HG03135 (cell line): ENCODE measurements around the gene TFAP2E.

ENCODE experiments used
- ATAC-seq: cut with Tn5 transposase; IDR thresholded peaks from one replicate; pipeline ENCODE4 v1.9.1; 2021; ENCODE audit warnings: mild to moderate bottlenecking, moderate library complexity; ENCODE audit not compliant: unreplicated experiment

The TFAP2E gene

DNA sequence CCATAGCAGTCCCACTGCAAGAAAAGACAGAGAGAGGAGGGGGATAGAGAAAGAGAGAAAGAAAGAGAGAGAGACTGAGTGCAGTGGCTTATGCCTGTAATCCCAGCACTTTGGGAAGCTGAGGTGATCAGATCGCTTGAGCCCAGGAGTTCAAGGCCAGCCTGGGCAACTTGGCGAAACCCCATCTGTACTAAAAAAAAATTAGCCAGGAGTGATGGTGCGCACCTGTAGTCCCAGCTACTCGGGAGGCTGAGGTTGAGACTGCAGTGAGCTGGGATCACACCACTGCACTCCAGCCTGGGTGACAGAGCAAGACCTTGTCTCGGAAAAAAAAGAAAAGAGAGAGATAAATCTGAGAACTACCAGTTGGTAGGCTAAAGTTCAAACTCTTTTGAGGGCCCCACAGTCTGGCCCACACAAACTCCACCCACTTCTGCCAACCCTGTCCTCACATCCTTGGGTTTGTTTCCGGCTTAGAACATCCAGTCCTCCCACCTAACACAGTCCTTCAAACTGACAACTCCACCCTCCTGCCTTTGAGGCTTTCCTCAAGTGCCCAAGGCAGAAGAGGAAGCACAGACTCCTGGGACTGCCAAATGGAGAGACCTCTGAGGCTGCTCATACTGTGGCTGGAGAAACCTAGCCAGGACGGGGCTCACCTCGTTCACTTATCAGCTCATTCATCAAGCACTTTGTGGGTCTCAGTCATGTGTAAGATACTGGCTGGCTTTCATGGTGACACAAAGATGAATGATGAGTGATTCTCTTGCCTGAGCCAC is 20.1 kb downstream of the TFAP2E start:
- no peak for ATAC-seq

DNA sequence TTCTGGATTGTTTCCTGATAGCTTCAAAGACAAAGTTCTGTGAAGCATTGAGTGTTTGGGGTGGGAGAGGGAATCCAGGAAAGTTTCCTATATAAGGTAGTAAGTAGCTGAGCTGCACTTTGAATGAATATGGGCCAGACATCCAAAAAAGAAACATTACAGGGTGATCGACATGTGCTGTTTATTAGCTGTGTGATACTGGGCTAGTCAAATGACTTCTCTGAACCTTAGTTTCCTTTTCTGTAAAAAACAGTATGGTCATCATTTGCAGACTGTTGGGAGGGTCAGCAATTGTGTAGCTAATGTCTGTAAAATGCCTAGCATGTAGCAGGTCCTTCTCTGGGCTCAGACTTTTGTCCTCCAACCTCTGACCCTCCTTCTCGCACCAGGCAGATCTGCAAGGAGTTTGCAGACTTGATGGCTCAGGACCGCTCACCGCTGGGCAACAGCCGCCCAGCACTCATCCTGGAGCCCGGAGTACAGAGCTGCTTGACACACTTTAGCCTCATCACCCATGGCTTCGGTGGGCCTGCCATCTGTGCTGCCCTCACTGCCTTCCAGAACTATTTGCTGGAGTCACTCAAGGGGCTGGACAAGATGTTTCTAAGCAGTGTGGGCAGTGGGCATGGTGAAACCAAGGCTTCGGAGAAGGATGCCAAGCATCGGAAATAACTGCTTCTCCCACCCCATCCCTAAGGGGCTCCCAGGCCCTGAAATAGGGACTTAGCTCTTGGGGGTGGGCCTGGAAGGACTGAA is 21.1 kb downstream of the TFAP2E start:
- no peak for ATAC-seq

DNA sequence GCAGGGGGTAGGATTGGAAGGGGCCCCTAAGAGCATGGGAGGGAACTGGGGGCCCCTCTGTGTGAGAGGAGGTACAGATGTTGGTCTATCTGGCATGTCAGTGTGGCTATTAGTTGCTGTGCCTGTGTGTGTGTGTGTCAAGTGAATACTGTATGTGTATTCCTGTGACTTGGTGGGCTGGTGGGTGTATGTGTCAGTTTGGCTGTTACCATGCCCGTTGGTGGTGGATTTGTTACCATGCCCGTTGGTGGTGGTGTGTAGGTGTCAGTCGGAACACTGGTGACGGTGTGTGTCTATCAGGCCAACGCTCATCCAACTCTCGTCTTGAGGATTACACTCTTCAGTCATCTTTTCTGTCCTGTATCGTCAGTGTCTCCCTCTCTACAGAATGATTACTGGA is 22.6 kb downstream of the TFAP2E start:
- ATAC-seq: no peak

- no peak for ATAC-seq
Measured at GRCh38 chr1:35597870-35598269, 24.8 kb downstream of the TFAP2E start.

GRCh38 chr1:35598895-35599294 is 25.8 kb downstream of the TFAP2E start:
- ATAC-seq: no peak

- no peak for ATAC-seq
Measured at GRCh38 chr1:35599411-35599810, 26.3 kb downstream of the TFAP2E start.

DNA sequence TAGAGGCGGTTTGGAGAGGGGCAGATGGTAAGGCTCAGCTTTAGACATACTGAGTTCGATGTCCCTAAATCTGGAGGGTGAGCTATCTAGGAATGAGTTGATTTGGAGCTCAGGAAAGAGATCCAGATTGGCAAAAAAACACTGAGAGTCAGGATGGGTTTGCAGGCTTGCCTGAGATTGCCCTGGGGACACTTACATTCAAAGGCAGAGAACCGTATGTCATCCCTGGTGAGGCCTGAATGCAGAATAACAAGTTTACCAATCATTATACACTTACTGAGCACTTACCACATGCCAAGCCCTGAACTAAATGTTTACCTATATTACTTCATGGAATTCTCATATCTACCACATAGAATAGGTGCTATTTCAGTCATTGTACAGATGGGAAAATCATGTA is 27.5 kb downstream of the TFAP2E start:
- no peak for ATAC-seq

- no peak for ATAC-seq
Measured at GRCh38 chr1:35603468-35603867, 30.4 kb downstream of the TFAP2E start.

DNA sequence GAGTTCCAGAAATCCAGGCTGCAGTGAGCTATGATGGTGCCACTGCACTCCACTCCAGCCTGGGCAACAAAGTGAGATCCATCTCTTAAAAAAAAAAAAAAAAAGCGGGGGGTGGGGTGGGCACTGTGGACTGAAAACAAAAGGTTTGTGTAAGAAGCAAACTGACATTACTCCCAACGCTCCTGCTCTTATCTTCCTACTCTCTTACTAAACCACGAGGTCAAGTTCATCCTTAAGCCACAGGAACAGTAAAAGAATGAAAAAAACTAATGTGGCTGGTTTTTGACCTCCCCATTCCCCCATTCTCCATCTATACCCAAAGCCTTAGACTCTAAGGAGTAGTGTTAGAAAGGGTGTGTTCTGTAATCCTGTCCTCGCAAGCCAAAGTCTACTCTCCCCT is 30.8 kb downstream of the TFAP2E start:
- ATAC-seq: no peak

GRCh38 chr1:35605071-35605866 is 32.2 kb downstream of the TFAP2E start:
- no peak for ATAC-seq

- no peak for ATAC-seq
Measured at GRCh38 chr1:35605867-35606182, 32.7 kb downstream of the TFAP2E start.

DNA sequence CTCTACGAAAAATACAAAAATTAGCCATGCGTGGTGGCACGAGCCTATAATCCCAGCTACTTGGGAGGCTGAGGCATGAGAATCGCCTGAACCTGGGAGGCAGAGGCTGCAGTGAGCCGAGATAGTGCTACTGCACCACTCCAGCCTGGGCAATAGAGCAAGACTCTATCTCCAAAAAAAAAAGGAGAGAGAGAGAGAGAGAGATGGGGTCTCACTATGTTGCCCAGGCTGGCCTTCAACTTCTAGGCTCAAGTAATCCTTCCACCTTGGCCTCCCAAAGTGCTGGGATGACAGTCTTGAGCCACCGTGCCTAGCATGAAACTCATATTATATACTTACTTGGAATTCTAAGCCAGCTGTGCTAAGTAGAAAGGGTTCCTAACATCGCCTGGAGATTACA is 38.5 kb downstream of the TFAP2E start:
- no peak for ATAC-seq

DNA sequence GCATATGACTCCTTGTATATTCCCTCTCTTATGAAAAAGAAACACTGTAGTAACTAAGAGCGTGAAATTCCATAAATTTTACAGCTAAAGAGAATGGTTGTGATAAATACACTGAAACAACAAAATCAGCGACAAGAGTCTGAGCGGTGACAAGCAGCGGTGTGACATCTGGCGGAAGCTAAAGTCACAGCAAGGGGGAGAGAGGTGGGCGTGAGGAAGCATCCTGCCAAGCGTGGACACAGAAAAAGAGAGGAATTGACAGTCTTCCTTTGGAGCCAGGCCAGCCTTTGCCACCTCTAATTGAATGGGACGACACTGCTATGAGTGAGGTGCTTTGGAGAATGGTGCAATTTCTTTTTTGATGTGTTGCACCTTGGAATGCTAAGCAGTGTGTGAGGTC is 42.3 kb downstream of the TFAP2E start:
- no peak for ATAC-seq

- ATAC-seq: no peak
Measured at GRCh38 chr1:35619237-35620121, 46.4 kb downstream of the TFAP2E start.

DNA sequence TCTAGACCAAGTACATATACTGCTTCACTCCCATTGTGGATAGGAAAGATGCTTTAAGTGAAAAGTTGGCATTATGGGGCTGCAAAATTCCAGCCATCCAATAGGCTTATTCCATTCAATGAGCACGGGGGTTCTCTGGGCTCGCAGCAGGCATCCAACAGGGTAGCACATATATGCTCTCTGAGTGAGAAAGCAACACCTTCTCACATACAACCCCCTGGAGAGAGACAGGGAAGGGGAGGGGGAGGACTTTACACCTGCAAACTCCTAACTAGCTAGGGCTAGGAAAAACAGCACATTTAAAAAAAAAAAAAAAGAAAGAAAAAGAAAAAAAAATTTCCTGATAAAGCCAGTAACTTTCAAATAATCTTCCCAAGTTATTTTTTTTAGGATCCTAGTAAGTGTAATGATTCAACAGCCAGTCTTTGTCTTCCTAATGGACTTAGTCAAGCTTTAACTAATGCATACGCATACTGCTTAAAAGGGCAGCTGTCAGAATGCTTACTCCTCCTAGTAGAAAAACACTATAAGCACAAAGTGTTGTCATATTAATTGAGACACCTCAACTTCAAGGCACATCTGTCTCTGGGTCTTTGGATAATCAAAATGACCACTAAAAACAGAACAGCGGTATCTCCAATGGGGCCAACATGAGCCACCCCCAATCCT is 49.5 kb downstream of the TFAP2E start:
- ATAC-seq: no peak

DNA sequence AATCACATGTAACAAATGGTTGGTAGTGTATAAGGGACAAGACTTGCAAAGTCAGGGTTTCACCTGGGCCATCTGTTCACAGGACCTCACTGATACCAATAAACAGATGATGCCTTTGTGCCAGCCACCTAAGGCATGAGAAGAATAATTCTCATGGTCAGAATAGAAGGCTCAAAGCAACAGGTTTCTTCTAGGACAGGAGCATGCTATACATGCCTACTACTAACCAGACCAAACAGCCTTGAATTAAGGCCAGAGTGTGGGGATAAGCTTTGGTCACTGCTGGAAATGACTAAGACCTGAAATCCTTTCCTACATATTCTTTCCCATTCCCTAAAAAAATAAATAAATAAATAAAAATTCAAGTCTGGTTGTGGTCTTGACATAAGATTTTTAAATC is 50.7 kb downstream of the TFAP2E start:
- ATAC-seq: no peak

DNA sequence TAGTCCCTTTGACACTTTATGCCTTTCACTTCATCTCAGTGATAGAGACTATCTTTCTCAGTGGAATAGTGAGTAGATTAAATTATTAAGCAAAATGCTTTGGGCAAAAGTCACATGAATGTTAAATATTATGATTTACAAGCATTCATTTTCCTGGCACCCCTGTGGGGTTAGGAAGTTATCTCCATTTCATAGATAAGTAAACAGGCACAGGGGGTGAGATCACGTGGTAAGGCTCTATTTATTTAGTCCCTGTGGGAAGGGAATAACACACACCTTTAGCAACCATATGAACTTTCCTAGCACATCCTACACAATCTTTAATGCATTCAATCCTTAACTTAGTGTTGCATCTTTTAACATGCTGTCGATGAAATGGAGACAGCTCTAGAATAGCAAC is 55.9 kb downstream of the TFAP2E start:
- no peak for ATAC-seq

DNA sequence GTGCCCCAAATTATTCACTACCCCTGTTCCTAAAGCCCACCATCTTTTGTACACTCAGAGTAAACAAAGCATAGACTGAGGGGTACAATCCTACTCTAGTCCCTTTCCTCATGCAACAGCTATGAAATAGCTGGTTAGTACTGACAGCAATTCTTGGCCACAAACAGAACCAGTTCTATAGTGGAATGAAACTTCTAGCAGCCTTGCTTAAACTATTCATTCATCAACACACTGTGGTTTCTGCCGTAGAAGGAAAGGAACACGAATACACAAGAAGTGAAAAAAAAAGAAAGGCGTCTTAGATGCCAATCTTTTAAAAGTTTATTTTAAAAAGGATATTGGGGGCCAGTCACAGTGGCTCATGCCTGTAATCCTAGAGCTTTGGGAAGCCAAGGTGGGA is 58.3 kb downstream of the TFAP2E start:
- ATAC-seq: no peak

DNA sequence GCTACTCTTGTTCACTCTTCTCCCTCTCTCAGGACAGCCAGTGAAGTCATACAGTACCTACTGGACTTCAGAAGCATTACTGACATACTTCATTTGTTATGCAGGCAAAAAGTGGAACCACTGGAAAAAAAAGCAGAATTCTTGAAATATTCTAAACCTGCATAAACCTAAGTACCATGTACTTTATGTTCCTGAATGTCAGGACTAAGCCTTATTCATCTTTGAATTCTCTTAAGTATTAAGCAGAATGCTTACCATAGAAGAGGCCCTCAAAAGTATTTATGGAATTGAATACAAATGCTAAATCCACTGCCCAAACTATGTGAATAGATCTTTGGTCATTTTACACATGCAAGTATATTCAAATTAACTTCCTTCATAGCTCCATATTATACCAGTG is 60.4 kb downstream of the TFAP2E start:
- ATAC-seq: no peak

- ATAC-seq: no peak
Measured at GRCh38 chr1:35637401-35637809, 64.3 kb downstream of the TFAP2E start.
